Heart left ventricle (tissue), 16 donors: ENCODE measurements around the gene SRBD1. TPM values are rescaled to one million over a fixed set of nuclear protein-coding genes. Genes with fewer than 3 reads are reported as not detected.
A peak's percentile ranks its signal among the peaks of the same experiment; 100 is the strongest.

Experiments used
- ATAC-seq, 4 donors: fragments of 200-7000 bp; cut with Tn5 transposase; one replicate each; pipeline ENCODE4 v1.9.1; 2020 to 2022; ENCODE audit warnings: moderate library complexity in 4 of 4, mild to moderate bottlenecking in 3 of 4, moderate number of reproducible peaks in 1 of 4
- DNase-seq, 5 donors: peaks; one replicate each; pipeline ENCODE4 v3.0.0-alpha.2; 2020
- H3K27ac ChIP-seq, 12 donors: fragments of 200-600 bp; sonication (generic) in 4 of 12; one replicate each; pipeline versions ENCODE4 v1.5.0 to v1.8.0; 2016 to 2022; ENCODE audit warnings: mild to moderate bottlenecking in 2 of 12
- H3K27me3 ChIP-seq, 9 donors: fragments of 200-600 bp; sonication (generic) in 2 of 9; one replicate each; pipeline versions ENCODE4 v1.5.1 to v1.8.0; 2016 to 2022; ENCODE audit warnings: mild to moderate bottlenecking in 3 of 9
- H3K36me3 ChIP-seq, 9 donors: fragments of 200-600 bp; sonication (generic) in 2 of 9; one replicate each; pipeline versions ENCODE4 v1.5.0 to v1.8.0; 2018 to 2022; ENCODE audit warnings: mild to moderate bottlenecking in 2 of 9
- H3K4me1 ChIP-seq, 12 donors: fragments of 200-600 bp; sonication (generic) in 4 of 12; one replicate each; pipeline versions ENCODE4 v1.5.0 to v1.8.0; 2016 to 2022; ENCODE audit warnings: mild to moderate bottlenecking in 3 of 12
- H3K4me3 ChIP-seq, 12 donors: fragments of 200-600 bp; sonication (generic) in 4 of 12; one replicate each; pipeline versions ENCODE4 v1.5.0 to v1.8.0; 2017 to 2022; ENCODE audit warnings: mild to moderate bottlenecking in 9 of 12, moderate library complexity in 4 of 12
- H3K9me3 ChIP-seq, 12 donors: fragments of 200-600 bp; sonication (generic) in 4 of 12; one replicate each; pipeline versions ENCODE4 v1.5.0 to v1.8.0; 2016 to 2022; ENCODE audit warnings: mild to moderate bottlenecking in 1 of 12
- POLR2A ChIP-seq, 2 donors: fragments of 450-650 bp; IDR thresholded peaks; one replicate each; pipeline ENCODE4 v1.6.1; 2017; ENCODE audit warnings: antibody characterized with exemption in 2 of 2, mild to moderate bottlenecking in 2 of 2, moderate library complexity in 2 of 2
- WGBS, 4 donors: extraction: QIAGEN DNeasy Blood & Tissue Kit in 2 of 4; methylation state at CpG; one replicate each; pipeline versions ENCODE4 v1.1.5 to v1.1.7; 2013 to 2018; 5-methylcytosine and 5-hydroxymethylcytosine counted together
- intact Hi-C, 10 donors: fragments of 100-400 bp; cut with DNase I; formaldehyde crosslinking; loops; one replicate each; pipeline versions ENCODE4 v1.11.1 to v1.14.2; 2022
- polyA plus RNA-seq, 2 donors: library from polyadenylated mRNA; stranded (reverse); fragments of 200-250 nt; gene quantifications; one replicate each; pipeline ENCODE4 v1.2.3, GENCODE V29; 2013
- total RNA-seq, 9 donors: library from RNA; depleted of rRNA in 2 of 9; stranded (reverse); fragments of >200 nt in 2 of 9; fragmentation: NEBNext Ultra II Directional in 3 of 9; extraction: Animal tissue kit (Norgen Biotek cat#: 25700) in 3 of 9; gene quantifications; one replicate each; pipeline versions ENCODE4 v1.1.0 to v1.2.4, GENCODE V29; 2016 to 2023
- TF ChIP-seq, protein P1 (sequence below), 12 donors: fragments of 200-600 bp; sonication (generic) in 4 of 12; IDR thresholded peaks; one replicate each; pipeline versions ENCODE4 v1.5.0 to v1.8.0; 2018 to 2022; ENCODE audit warnings: antibody characterized with exemption in 12 of 12, mild to moderate bottlenecking in 5 of 12
- donor health status: ischemic (EF 13 %, LVEDD 7.1; RV severe dilation, severe dysfunction).
- donor health status: healthy with polysubstance abuse.
- donor health status: DM: no; HTN: yes; CAD: no.
- donor health status: DM: no; HTN: no; CAD: no.
- donor health status: ischemic (EF 25% LVEDD 6.9; RV normal size, moderate dysfunction).
- donor health status: ischemic (EF 25% LVEDD 5.7; RV mildly dilated, moderate dysfunction).
- donor health status: healthy.
- donor health status: DM: yes; HTN: yes; CAD: no.
- donor health status: ischemic (EF 35%, LVEDD 5.7; RV mildly dilated, moderate dysfunction).
- donor health status: nonischemic (EF 11% LVEDD 7.7; RV severe dilation, severe dysfunction).
- donor health status: DM: yes; HTN: yes; CAD: no.
- donor health status: PGD.
- donor health status: ischemic (EF 29% LVEDD 5.4; RV normal size, mild dysfunction).
- donor health status: nonischemic (EF 23%, LVEDD 6.1; RV moderate dilation, normal function).

Gene SRBD1
- total and polyA plus RNA-seq, 11 donors: 3.0 to 16.9 (median 10.2) TPM

DNA sequence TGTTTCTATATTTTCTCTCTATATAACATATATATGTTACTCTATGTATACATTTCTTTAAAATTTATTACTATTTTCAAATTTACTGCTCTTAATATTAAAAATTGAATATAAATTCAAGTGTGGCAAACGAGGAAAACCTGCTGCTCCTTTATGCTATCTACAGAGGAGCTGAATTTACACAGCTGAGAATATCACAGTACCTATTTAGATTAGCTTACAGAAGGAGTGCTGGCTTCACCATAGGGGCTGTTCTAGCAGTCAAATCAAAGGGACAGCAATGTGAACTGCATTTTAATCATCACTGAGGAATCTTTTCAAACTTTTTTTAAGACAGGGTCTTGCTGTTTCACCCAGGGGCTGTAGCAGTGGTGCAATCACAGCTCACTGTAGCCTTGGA is 213.8 kb downstream of the SRBD1 start:
- H3K27ac ChIP-seq: no peak overlapping the region
- H3K36me3 ChIP-seq: peaks cover 0 to 13% (median 5%) of the 10 kb centered on the region in 9 donors
- intact Hi-C loops: no loop called here
- no peak overlapping the region for H3K4me3 ChIP-seq
- H3K4me1 ChIP-seq: no peaks in the 10 kb centered on the region
- ATAC-seq: no peak
- TF ChIP-seq, protein P1, sequence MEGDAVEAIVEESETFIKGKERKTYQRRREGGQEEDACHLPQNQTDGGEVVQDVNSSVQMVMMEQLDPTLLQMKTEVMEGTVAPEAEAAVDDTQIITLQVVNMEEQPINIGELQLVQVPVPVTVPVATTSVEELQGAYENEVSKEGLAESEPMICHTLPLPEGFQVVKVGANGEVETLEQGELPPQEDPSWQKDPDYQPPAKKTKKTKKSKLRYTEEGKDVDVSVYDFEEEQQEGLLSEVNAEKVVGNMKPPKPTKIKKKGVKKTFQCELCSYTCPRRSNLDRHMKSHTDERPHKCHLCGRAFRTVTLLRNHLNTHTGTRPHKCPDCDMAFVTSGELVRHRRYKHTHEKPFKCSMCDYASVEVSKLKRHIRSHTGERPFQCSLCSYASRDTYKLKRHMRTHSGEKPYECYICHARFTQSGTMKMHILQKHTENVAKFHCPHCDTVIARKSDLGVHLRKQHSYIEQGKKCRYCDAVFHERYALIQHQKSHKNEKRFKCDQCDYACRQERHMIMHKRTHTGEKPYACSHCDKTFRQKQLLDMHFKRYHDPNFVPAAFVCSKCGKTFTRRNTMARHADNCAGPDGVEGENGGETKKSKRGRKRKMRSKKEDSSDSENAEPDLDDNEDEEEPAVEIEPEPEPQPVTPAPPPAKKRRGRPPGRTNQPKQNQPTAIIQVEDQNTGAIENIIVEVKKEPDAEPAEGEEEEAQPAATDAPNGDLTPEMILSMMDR (IDR thresholded peaks at IDR 0.05): no peak
- no peak for TF ChIP-seq POLR2A (IDR thresholded peaks at IDR 0.05)
- H3K9me3 ChIP-seq: no peaks in the 10 kb centered on the region
- no peak for DNase-seq
- H3K27me3 ChIP-seq: no peaks in the 10 kb centered on the region
- 88 to 93% (median 91%) methylated on average over 1 of the region's 1 CpG for WGBS, 4 donors

DNA sequence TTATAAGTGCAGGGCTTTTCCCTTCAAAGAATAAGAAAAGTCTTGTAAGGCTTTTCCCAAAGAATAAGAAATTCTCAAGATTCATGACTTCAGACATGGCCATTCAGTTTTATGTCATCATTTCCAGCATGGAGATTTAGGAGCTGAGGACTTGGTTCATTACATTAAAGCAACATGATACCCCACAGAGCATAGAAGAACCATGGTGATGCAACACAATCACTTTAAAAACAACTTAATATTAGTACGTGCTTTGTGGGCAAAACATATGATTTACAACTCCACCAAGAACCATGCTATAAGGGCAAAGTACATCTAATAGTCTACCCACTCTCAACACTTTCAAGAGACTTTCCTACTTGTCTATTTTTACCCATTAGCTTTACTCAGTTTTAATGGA is 214.4 kb downstream of the SRBD1 start:
- no peak overlapping the region for H3K27ac ChIP-seq
- intact Hi-C loops: no loop called here
- H3K4me1 ChIP-seq: no peaks in the 10 kb centered on the region
- DNase-seq (no peak), ATAC-seq (no peak)
- 89 to 100% (median 96%) methylated on average over 1 of the region's 1 CpG for WGBS, 4 donors
- H3K27me3 ChIP-seq: no peaks in the 10 kb centered on the region
- no peak for TF ChIP-seq POLR2A (IDR thresholded peaks at IDR 0.05)
- TF ChIP-seq, protein P1 (IDR thresholded peaks at IDR 0.05): no peak
- H3K36me3 ChIP-seq: peaks cover 0 to 19% (median 6%) of the 10 kb centered on the region in 9 donors
- H3K4me3 ChIP-seq: no peak overlapping the region
- no peaks in the 10 kb centered on the region for H3K9me3 ChIP-seq

DNA sequence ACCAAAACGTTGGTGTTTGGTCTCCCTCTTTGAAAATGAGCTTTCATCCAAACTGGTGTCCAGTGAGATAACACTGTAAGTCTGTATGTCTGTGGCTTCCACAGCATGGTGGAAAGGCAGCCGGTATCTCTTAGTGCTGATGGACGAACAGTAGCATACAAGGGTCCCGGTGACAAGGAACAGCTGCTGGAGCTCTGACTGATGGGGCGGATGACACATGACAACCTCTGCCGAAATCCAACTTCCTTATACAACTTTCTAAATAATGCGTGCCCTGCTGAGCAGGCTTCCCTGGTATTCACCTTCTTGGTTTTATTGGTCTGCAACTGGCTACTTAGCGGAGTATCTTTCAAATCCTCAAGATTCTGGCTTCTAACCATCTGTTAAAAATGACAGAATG is 216.2 kb downstream of the SRBD1 start:
- Histone ChIP-seq H3K4me3 (no peak overlapping the region), H3K27me3 (no peaks in the 10 kb centered on the region), H3K27ac (no peak overlapping the region), H3K36me3 (peaks cover 0 to 16% (median 0%) of the 10 kb centered on the region in 9 donors), H3K4me1 (peaks cover 0 to 3% (median 0%) of the 10 kb centered on the region in 12 donors), H3K9me3 (no peaks in the 10 kb centered on the region)
- TF ChIP-seq, protein P1 (IDR thresholded peaks at IDR 0.05): no peak
- no peak for TF ChIP-seq POLR2A (IDR thresholded peaks at IDR 0.05)
- WGBS, 4 donors: 73 to 81% (median 77%) methylated on average over 8 of the region's 8 CpGs
- DNase-seq (peak in 1 of 5 donors; percentile 16), ATAC-seq (no peak)
- intact Hi-C loops: no loop called here

DNA sequence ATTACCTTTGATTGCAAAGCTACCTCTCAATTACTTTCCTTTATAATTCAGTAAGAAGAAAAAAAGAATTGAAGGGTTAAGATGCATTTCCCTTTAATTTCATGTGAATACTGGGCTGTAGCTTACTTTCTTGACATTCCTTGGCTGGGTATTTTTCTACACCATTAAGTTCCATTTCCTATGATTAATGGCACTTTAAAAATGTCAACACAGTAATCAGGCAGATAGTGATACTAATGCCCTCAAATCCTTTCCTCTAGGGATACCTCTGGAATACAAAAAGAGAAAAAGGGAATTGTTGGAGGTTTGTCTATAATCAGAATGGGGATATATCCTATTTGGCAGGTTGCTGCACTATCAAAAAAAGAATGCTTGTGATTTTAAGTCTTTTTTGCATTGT is 216.9 kb downstream of the SRBD1 start:
- peaks cover 0 to 3% (median 0%) of the 10 kb centered on the region in 12 donors for H3K4me1 ChIP-seq
- H3K4me3 ChIP-seq: no peak overlapping the region
- intact Hi-C loops: no loop called here
- H3K27ac ChIP-seq: no peak overlapping the region
- H3K27me3 ChIP-seq: no peaks in the 10 kb centered on the region
- H3K36me3 ChIP-seq: peaks cover 0 to 18% (median 3%) of the 10 kb centered on the region in 9 donors
- DNase-seq (no peak), ATAC-seq (no peak)
- TF ChIP-seq, protein P1 (IDR thresholded peaks at IDR 0.05): no peak
- TF ChIP-seq POLR2A (IDR thresholded peaks at IDR 0.05): no peak
- no peaks in the 10 kb centered on the region for H3K9me3 ChIP-seq
